ENCODE data around the gene KCNH5.

The KCNH5 gene

DNA sequence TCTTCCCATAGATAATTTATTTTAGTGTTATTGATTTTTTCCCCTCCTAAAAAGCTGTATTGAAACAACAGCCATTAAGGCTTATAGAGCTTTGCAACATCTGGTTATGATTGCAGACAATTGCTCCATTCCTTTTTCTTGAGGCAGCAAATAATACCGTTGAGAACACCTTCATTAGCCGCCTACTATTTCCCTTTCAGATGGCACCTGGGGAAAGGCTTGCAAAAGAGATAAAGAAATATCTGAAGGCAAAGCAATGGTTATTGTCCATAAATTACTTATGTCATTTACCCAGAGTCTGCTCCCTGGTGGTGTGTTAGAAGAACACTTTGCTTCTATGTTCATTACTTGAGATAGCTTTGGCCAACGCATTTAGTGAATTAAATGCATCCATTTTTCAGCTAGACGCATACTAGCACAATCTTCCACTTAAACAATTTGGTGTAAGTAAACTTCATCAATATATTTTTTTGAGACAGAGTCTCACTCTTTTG lies 377.8 kb downstream of the KCNH5 start:
- H3K4me3 ChIP-seq (replicated peaks in 1 of 2; ENCODE audit: low read depth in 2 of 2, low read length in 2 of 2) = no peak overlapping the region
- no peak for DNase-seq (ENCODE audit: low read depth in 2 of 2)
- TF ChIP-seq, protein P1, sequence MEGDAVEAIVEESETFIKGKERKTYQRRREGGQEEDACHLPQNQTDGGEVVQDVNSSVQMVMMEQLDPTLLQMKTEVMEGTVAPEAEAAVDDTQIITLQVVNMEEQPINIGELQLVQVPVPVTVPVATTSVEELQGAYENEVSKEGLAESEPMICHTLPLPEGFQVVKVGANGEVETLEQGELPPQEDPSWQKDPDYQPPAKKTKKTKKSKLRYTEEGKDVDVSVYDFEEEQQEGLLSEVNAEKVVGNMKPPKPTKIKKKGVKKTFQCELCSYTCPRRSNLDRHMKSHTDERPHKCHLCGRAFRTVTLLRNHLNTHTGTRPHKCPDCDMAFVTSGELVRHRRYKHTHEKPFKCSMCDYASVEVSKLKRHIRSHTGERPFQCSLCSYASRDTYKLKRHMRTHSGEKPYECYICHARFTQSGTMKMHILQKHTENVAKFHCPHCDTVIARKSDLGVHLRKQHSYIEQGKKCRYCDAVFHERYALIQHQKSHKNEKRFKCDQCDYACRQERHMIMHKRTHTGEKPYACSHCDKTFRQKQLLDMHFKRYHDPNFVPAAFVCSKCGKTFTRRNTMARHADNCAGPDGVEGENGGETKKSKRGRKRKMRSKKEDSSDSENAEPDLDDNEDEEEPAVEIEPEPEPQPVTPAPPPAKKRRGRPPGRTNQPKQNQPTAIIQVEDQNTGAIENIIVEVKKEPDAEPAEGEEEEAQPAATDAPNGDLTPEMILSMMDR (IDR thresholded peaks at IDR 0.05; ENCODE audit: low read depth, low read length) = no peak

DNA sequence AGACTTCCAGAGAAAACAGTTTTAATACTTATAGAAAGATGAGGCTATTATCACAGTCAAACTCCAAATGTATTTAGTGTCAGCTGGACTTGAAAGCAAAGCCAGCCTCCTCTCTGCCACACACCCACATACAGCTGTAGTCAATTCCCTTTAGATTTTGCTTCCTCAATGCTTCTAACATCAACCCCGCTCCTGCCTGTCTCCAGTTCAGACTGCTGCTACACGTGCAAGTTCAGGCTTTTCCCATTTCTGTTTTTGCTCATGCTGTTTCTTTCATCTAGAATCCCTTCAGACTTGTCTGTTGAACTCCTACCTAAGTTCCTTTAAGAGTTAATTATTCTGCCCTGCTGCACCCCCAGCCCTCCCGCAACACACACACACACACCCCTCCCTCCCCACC lies 380.0 kb downstream of the KCNH5 start:
- no peak overlapping the region for H3K4me3 ChIP-seq (replicated peaks in 1 of 2; ENCODE audit: low read depth in 2 of 2, low read length in 2 of 2)
- no peak for DNase-seq (ENCODE audit: low read depth in 2 of 2)
- TF ChIP-seq, protein P1 (IDR thresholded peaks at IDR 0.05; ENCODE audit: low read depth, low read length) = no peak

DNA sequence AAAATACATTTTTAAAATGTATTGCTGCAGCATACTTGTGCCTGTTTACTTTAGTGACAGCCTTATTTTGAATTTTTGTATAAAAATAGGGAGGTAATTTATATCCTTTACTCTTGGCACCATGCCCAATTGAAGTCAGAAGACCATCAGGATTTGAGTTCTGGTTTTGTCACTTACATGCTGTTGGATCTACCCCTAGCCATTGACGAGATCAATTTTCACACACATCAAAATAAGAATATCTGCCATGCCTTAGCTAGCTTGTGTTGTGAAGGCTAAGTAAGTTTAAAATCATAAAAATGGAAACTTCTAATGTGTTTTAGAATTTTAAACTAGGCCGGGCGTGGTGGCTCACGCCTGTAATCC lies 381.8 kb downstream of the KCNH5 start:
- TF ChIP-seq, protein P1 (IDR thresholded peaks at IDR 0.05; ENCODE audit: low read depth, low read length) = no peak
- no peak for DNase-seq (ENCODE audit: low read depth in 2 of 2)
- no peak overlapping the region for H3K4me3 ChIP-seq (replicated peaks in 1 of 2; ENCODE audit: low read depth in 2 of 2, low read length in 2 of 2)

GRCh38 chr14:62662811-62663455 lies 382.3 kb downstream of the KCNH5 start:
- TF ChIP-seq, protein P1 (IDR thresholded peaks at IDR 0.05; ENCODE audit: low read depth, low read length) = no peak
- no peak overlapping the region for H3K4me3 ChIP-seq (replicated peaks in 1 of 2; ENCODE audit: low read depth in 2 of 2, low read length in 2 of 2)
- no peak for DNase-seq (ENCODE audit: low read depth in 2 of 2)

- peak in 1 of 2 donors; percentile 74 for DNase-seq (ENCODE audit: low read depth in 2 of 2)
- H3K4me3 ChIP-seq (replicated peaks in 1 of 2; ENCODE audit: low read depth in 2 of 2, low read length in 2 of 2) = no peak overlapping the region
- TF ChIP-seq, protein P1 (IDR thresholded peaks at IDR 0.05; ENCODE audit: low read depth, low read length) = no peak
Observed at GRCh38 chr14:62661818-62662217, 383.4 kb downstream of the KCNH5 start.

DNA sequence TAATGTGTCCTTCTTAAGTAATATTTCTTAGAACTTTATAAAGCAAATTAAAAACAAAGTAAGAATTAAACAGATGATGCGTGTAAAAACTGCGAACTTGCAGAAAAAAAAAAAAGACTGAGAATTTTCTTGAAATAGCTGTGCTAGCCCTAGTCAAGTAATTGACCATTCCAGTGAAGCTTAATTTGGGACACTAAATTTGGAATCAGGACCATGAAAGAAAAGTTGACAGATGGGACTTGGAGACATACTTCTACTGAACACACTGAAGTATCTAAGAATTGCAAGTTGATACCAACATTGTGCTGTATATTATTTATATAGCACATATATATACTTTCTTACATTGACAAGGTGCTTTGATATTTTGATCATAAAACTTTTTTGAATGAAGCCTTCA lies 386.6 kb downstream of the KCNH5 start:
- TF ChIP-seq, protein P1 (IDR thresholded peaks at IDR 0.05; ENCODE audit: low read depth, low read length) = no peak
- DNase-seq (ENCODE audit: low read depth in 2 of 2) = no peak

DNA sequence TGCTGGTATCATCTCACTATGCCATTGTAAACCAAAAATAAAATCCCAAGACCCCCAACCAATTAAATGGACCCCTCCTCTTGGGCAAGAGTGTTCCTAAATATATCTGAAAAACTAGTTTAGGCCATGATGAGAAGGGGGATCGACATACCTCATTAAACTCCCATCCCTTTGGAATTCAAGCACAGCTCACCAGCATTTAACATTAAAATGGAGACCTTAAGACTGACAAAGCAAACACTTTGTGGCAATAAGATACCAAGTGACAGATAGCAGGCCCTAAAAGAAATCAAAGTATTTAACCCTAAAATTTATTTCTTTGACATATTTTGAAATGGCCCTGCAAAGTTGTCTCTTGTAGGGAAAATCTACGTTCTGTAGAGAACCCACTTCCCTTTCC lies 387.9 kb downstream of the KCNH5 start:
- TF ChIP-seq, protein P1 (IDR thresholded peaks at IDR 0.05; ENCODE audit: low read depth, low read length) = no peak
- no peak for DNase-seq (ENCODE audit: low read depth in 2 of 2)
- no peak overlapping the region for H3K4me3 ChIP-seq (replicated peaks in 1 of 2; ENCODE audit: low read depth in 2 of 2, low read length in 2 of 2)

More for the DNA sequence above, 386.6 kb downstream of the KCNH5 start:
- H3K4me3 ChIP-seq (replicated peaks in 1 of 2; ENCODE audit: low read depth in 2 of 2, low read length in 2 of 2) = no peak overlapping the region

All from cardiac fibroblast (primary cell).